A673 (cell line): Measurements from ENCODE around the gene AREG. TPM values are rescaled to one million over a fixed set of nuclear protein-coding genes. Genes with fewer than 3 reads are reported as not detected.

Source experiments
- BruUV-seq: library from RNA; stranded (reverse); fragments of 400-500 nt; replicated peaks from 2 replicates; lab custom pipeline; 2021; lab: Mats Ljungman, UMichigan
- CTCF ChIA-PET: fragments of 300-600 bp; sonication (Branson Sonifier 250); formaldehyde crosslinking; loops from one replicate; lab custom pipeline; 2022; ENCODE audit warnings: antibody characterized with exemption; lab: Charles Lee
- POLR2A ChIA-PET: fragments of 300-600 bp; sonication (Branson Sonifier 250); formaldehyde crosslinking; loops from one replicate; lab custom pipeline; 2022; ENCODE audit warnings: antibody characterized with exemption; ENCODE audit not compliant: low non-redundant PET; lab: Charles Lee
- DNase-seq: peaks from one replicate; pipeline ENCODE4 v3.0.0-alpha.2; 2015; ENCODE audit warnings: low spot score
- H3K27ac ChIP-seq: fragments of 200-600 bp; sonication (generic); 2 replicates; pipeline ENCODE4 v1.5.1; 2016; ENCODE audit warnings: mixed run types, low read depth, mild to moderate bottlenecking, mixed read lengths, antibody characterized with exemption, low read length; ENCODE audit not compliant: poor library complexity, severe bottlenecking
- H3K27me3 ChIP-seq: fragments of 200-600 bp; sonication (generic); replicated peaks from 2 replicates; pipeline ENCODE4 v1.6.1; 2017; ENCODE audit warnings: mixed run types, low read depth, mild to moderate bottlenecking, mixed read lengths, antibody characterized with exemption, low read length; ENCODE audit not compliant: insufficient read depth, poor library complexity
- H3K36me3 ChIP-seq: fragments of 200-600 bp; sonication (generic); 2 replicates; pipeline ENCODE4 v1.6.1; 2016; ENCODE audit warnings: mixed run types, mild to moderate bottlenecking, mixed read lengths, antibody characterized with exemption, low read length; ENCODE audit not compliant: insufficient read depth, poor library complexity, severe bottlenecking
- H3K4me1 ChIP-seq: fragments of 200-600 bp; sonication (generic); 2 replicates; pipeline ENCODE4 v1.6.1; 2017; ENCODE audit warnings: mixed run types, mild to moderate bottlenecking, mixed read lengths, antibody characterized with exemption, low read length; ENCODE audit not compliant: insufficient read depth, poor library complexity, severe bottlenecking
- H3K4me3 ChIP-seq: fragments of 200-600 bp; sonication (generic); 2 replicates; pipeline ENCODE4 v1.5.1; 2016; ENCODE audit warnings: low read depth, mixed run types, mild to moderate bottlenecking, mixed read lengths, low read length; ENCODE audit not compliant: poor library complexity, severe bottlenecking
- H3K9me3 ChIP-seq: fragments of 200-600 bp; sonication (generic); 2 replicates; pipeline ENCODE4 v1.6.1; 2016; ENCODE audit warnings: mixed run types, low read depth, mild to moderate bottlenecking, mixed read lengths, antibody characterized with exemption, low read length; ENCODE audit not compliant: poor library complexity, severe bottlenecking
- CTCF ChIP-seq: fragments of 300-800, 200-600 bp; sonication (generic); conservative IDR thresholded peaks from 2 replicates; pipeline ENCODE4 v1.5.1; 2017; ENCODE audit warnings: low read depth, mild to moderate bottlenecking, antibody characterized with exemption, low read length, moderate library complexity, mixed read lengths
- EZH2 ChIP-seq: fragments of 200-600 bp; sonication (generic); IDR thresholded peaks from 2 replicates; pipeline ENCODE4 v1.6.1; 2017; ENCODE audit warnings: borderline replicate concordance, low read depth, mild to moderate bottlenecking, mixed read lengths, antibody characterized with exemption, low read length; ENCODE audit not compliant: poor library complexity, severe bottlenecking
- intact Hi-C: fragments of 100-400 bp; cut with micrococcal nuclease; formaldehyde crosslinking; loops from one replicate; pipeline ENCODE4 v1.10.0; 2022; ENCODE audit not compliant: unreplicated experiment
- total RNA-seq: library from RNA; stranded (reverse); gene quantifications from 2 replicates; pipeline ENCODE4 v1.2.3, GENCODE V29; 2021

Gene AREG
- total RNA-seq, 1 experiment from 2014 or later, result not detected

GRCh38 chr4:74486905-74487304, 42.0 kb downstream of the AREG start:
- TF ChIP-seq CTCF (no peak), EZH2 (no peak)
- CTCF ChIA-PET, result no interaction called here
- H3K4me3 ChIP-seq, result no peak overlapping the region
- POLR2A ChIA-PET, result no interaction called here
- DNase-seq, result no peak
- intact Hi-C loops, result no loop called here
- no peaks in the 10 kb centered on the region for H3K4me1 ChIP-seq
- no peak overlapping the region for H3K27ac ChIP-seq
- BruUV-seq, result no TSS peak
- no peaks in the 10 kb centered on the region for H3K27me3 ChIP-seq
- H3K9me3 ChIP-seq, result no peaks in the 10 kb centered on the region
- H3K36me3 ChIP-seq, result no peaks in the 10 kb centered on the region

GRCh38 chr4:74487771-74488170, 42.8 kb downstream of the AREG start:
- intact Hi-C loops, result no loop called here
- H3K4me3 ChIP-seq, result no peak overlapping the region
- POLR2A ChIA-PET, result no interaction called here

GRCh38 chr4:74490736-74491135, 45.8 kb downstream of the AREG start:
- intact Hi-C loops, result no loop called here
- no peak for TF ChIP-seq CTCF
- H3K36me3 ChIP-seq, result no peaks in the 10 kb centered on the region
- POLR2A ChIA-PET, result no interaction called here
- no peak for DNase-seq
- H3K27me3 ChIP-seq, result no peaks in the 10 kb centered on the region
- CTCF ChIA-PET, result no interaction called here
- no peaks in the 10 kb centered on the region for H3K4me1 ChIP-seq
- H3K27ac ChIP-seq, result no peak overlapping the region
- BruUV-seq, result no TSS peak
- H3K4me3 ChIP-seq, result no peak overlapping the region
- H3K9me3 ChIP-seq, result no peaks in the 10 kb centered on the region

More at GRCh38 chr4:74487771-74488170, 42.8 kb downstream of the AREG start:
- H3K27ac ChIP-seq, result no peak overlapping the region
- TF ChIP-seq CTCF (no peak), EZH2 (no peak)
- H3K27me3 ChIP-seq, result no peaks in the 10 kb centered on the region
- no peaks in the 10 kb centered on the region for H3K9me3 ChIP-seq
- no peaks in the 10 kb centered on the region for H3K36me3 ChIP-seq
- CTCF ChIA-PET, result no interaction called here
- DNase-seq, result no peak
- no TSS peak for BruUV-seq
- H3K4me1 ChIP-seq, result no peaks in the 10 kb centered on the region
